NOMO-1 treated with DMSO at 0.1 percent for 48 hours (cell line): ENCODE results near the gene MAGED4.
"Not testable (repeated sequence)": the region's sequence is repeated elsewhere in the genome, so short reads cannot be mapped to it uniquely, and the experiment has no call there.

Experiments used
- DNase-seq: peaks from one replicate; lab custom pipeline; 2025; ENCODE audit not compliant: unreplicated experiment; lab: John Stamatoyannopoulos, UW

The MAGED4 gene

GRCh38 chrX:52184440-52185077, at the start of gene MAGED4:
Gene MAGED4, plus strand, starts transcription at chrX:52184888. Its CDS starts 1,035 bp downstream, at chrX:52185923.
- DNase-seq: not testable (repeated sequence)

- no peak for DNase-seq
Observed at GRCh38 chrX:52138830-52139544, 45.7 kb upstream of the MAGED4 start.

- DNase-seq: no peak
Observed at GRCh38 chrX:52139545-52139895, 45.2 kb upstream of the MAGED4 start.

- DNase-seq: no peak
Observed at GRCh38 chrX:52140020-52140419, 44.7 kb upstream of the MAGED4 start.

GRCh38 chrX:52150667-52151066, 34.0 kb upstream of the MAGED4 start:
- not testable (repeated sequence) for DNase-seq

- not testable (repeated sequence) for DNase-seq
Observed at GRCh38 chrX:52160140-52160539, 24.5 kb upstream of the MAGED4 start.

- no peak for DNase-seq
Observed at GRCh38 chrX:52166840-52167239, 17.8 kb upstream of the MAGED4 start.

GRCh38 chrX:52171055-52171454, 13.6 kb upstream of the MAGED4 start:
- DNase-seq: not testable (repeated sequence)

GRCh38 chrX:52185078-52185453, 378 bp downstream of the MAGED4 start:
- not testable (repeated sequence) for DNase-seq

- not testable (repeated sequence) for DNase-seq
Observed at GRCh38 chrX:52211405-52211804, 26.7 kb downstream of the MAGED4 start.

- no peak for DNase-seq
Observed at GRCh38 chrX:52213276-52213675, 28.6 kb downstream of the MAGED4 start.

- no peak for DNase-seq
Observed at GRCh38 chrX:52216541-52216940, 31.9 kb downstream of the MAGED4 start.

- DNase-seq: no peak
Observed at GRCh38 chrX:52217494-52218160, 32.9 kb downstream of the MAGED4 start.

- no peak for DNase-seq
Observed at GRCh38 chrX:52220936-52221335, 36.2 kb downstream of the MAGED4 start.
